Endothelial cell of umbilical vein (primary cell): ENCODE data around the gene RFC5. TPM values are rescaled to one million over a fixed set of nuclear protein-coding genes. Genes with fewer than 3 reads are reported as not detected.

Experiments
- BruUV-seq: library from RNA; stranded (reverse); fragments of 400-500 nt; replicated peaks from 2 replicates; lab custom pipeline; 2021; lab: Mats Ljungman, UMichigan
- CTCF ChIA-PET: fragments of 300-600, 350-600 bp; sonication (Branson Sonifier 250); formaldehyde crosslinking; loops from one replicate; lab custom pipeline; 2021; ENCODE audit warnings: antibody characterized with exemption, inconsistent platforms; lab: Charles Lee
- POLR2A ChIA-PET: fragments of 300-600, 350-600 bp; sonication (Branson Sonifier 250); formaldehyde crosslinking; loops from one replicate; lab custom pipeline; 2021; ENCODE audit warnings: antibody characterized with exemption, inconsistent platforms; lab: Charles Lee
- DNase-seq: peaks from one replicate; pipeline ENCODE4 v3.0.0-alpha.2; 2011; ENCODE audit warnings: low read depth, low spot score
- FAIRE-seq: peaks from 2 replicates; lab custom pipeline; 2011; peaks lifted over from hg19 to GRCh38; lab: Jason Lieb, UNC
- H2AFZ ChIP-seq: 2 replicates; pipeline ENCODE4 v1.6.0; 2012; ENCODE audit warnings: low read depth, low read length, control low read depth, inconsistent platforms
- H3K27ac ChIP-seq: 2 replicates; pipeline ENCODE4 v1.5.1; 2011; ENCODE audit warnings: low read depth, mild to moderate bottlenecking, control low read depth, low read length, moderate library complexity; ENCODE audit not compliant: insufficient read depth
- H3K27me3 ChIP-seq, 2 experiments: 2 replicates each; pipeline versions ENCODE4 v1.6.0 to v1.6.1; 2011; ENCODE audit warnings: low read length in 2 of 2, mixed read lengths in 1 of 2; ENCODE audit not compliant: control insufficient read depth in 2 of 2, insufficient read depth in 2 of 2
- H3K36me3 ChIP-seq, 2 experiments: 2 replicates in 1 of 2; 3 replicates in 1 of 2; pipeline ENCODE4 v1.5.1; 2011; ENCODE audit warnings: low read length in 2 of 2, mild to moderate bottlenecking in 1 of 2, moderate library complexity in 1 of 2; ENCODE audit not compliant: control insufficient read depth in 2 of 2, insufficient read depth in 2 of 2; ENCODE audit errors: extremely low read depth in 1 of 2
- H3K4me1 ChIP-seq: 3 replicates; pipeline ENCODE4 v1.5.1; 2011; ENCODE audit warnings: mild to moderate bottlenecking, low read length; ENCODE audit not compliant: control insufficient read depth, insufficient read depth; ENCODE audit errors: extremely low read depth
- H3K4me2 ChIP-seq: 2 replicates; pipeline ENCODE4 v1.6.1; 2011; ENCODE audit warnings: low read length, control low read depth, mixed read lengths; ENCODE audit not compliant: insufficient read depth
- H3K4me3 ChIP-seq, 3 experiments: fragments of 200-600 bp in 1 of 3; sonication (generic), shearing (Covaris generic) in 1 of 3; replicated peaks in 1 of 3; 2 replicates each; pipeline ENCODE4 v1.5.1; 2011 to 2016; ENCODE audit warnings: control low read depth in 3 of 3, low read length in 3 of 3, mild to moderate bottlenecking in 2 of 3, inconsistent platforms in 1 of 3, low read depth in 1 of 3, moderate library complexity in 1 of 3; ENCODE audit not compliant: insufficient read depth in 1 of 3
- H3K79me2 ChIP-seq: 2 replicates; pipeline ENCODE4 v1.6.0; 2012; ENCODE audit warnings: low read length, inconsistent platforms; ENCODE audit not compliant: control insufficient read depth, insufficient read depth
- H3K9ac ChIP-seq: replicated peaks from 2 replicates; pipeline ENCODE3; 2011; ENCODE audit warnings: low read length, control low read depth; ENCODE audit not compliant: insufficient read depth; ENCODE audit errors: extremely low read depth
- H3K9me1 ChIP-seq: replicated peaks from 3 replicates; pipeline ENCODE4 v1.6.0; 2011; ENCODE audit warnings: mild to moderate bottlenecking, low read length; ENCODE audit not compliant: control insufficient read depth, insufficient read depth; ENCODE audit errors: extremely low read depth
- H3K9me3 ChIP-seq: replicated peaks from 2 replicates; pipeline ENCODE4 v1.5.1; 2012; ENCODE audit warnings: low read length, inconsistent platforms; ENCODE audit not compliant: control insufficient read depth, insufficient read depth
- H4K20me1 ChIP-seq: replicated peaks from 2 replicates; pipeline ENCODE3; 2011; ENCODE audit warnings: mild to moderate bottlenecking, low read length; ENCODE audit not compliant: control insufficient read depth, insufficient read depth; ENCODE audit errors: extremely low read depth
- EZH2 ChIP-seq: IDR thresholded peaks from 2 replicates; pipeline ENCODE4 v1.6.1; 2012; ENCODE audit warnings: borderline replicate concordance, low read depth, mild to moderate bottlenecking, moderate library complexity, low read length, inconsistent platforms; ENCODE audit not compliant: severe bottlenecking
- FOS ChIP-seq: IDR thresholded peaks from 2 replicates; pipeline ENCODE4 v1.6.1; 2011; ENCODE audit warnings: mild to moderate bottlenecking, low read length, moderate library complexity, borderline replicate concordance; ENCODE audit not compliant: insufficient read depth
- GATA2 ChIP-seq: IDR thresholded peaks from 2 replicates; pipeline ENCODE4 v1.7.0; 2011; ENCODE audit warnings: low read depth, mild to moderate bottlenecking, moderate library complexity, mixed read lengths, low read length; ENCODE audit not compliant: insufficient read length, insufficient read depth
- JUN ChIP-seq: IDR thresholded peaks from 2 replicates; pipeline ENCODE4 v1.6.1; 2011; ENCODE audit warnings: borderline replicate concordance, low read depth; ENCODE audit not compliant: insufficient read length, insufficient read depth
- POLR2A ChIP-seq: IDR thresholded peaks from 2 replicates; pipeline ENCODE4 v1.6.1; 2012; ENCODE audit warnings: low read depth, mild to moderate bottlenecking, control low read depth, low read length
- dilution Hi-C: fragments of 300-500 bp; cut with MboI; formaldehyde crosslinking; loops from one replicate; pipeline ENCODE4 v1.15.0; 2019; ENCODE audit warnings: low sequenced_read_pairs; ENCODE audit not compliant: extremely low pct_ligation_motif_present
- intact Hi-C: fragments of 100-400 bp; cut with micrococcal nuclease; formaldehyde crosslinking; loops from one replicate; pipeline ENCODE4 v1.10.0; 2022
- polyA plus RNA-seq, 4 experiments: library from polyadenylated mRNA; depleted of rRNA in 3 of 4; stranded (reverse) in 3 of 4; unstranded in 1 of 4; fragments of >200 nt; gene quantifications; 2 replicates each; pipeline versions ENCODE4 v1.2.1 to v1.2.3, GENCODE V29; 2011 to 2012; ENCODE audit warnings: missing spikeins in 1 of 4
- total RNA-seq: library from RNA; stranded (reverse); gene quantifications from 2 replicates; pipeline ENCODE4 v1.2.3, GENCODE V29; 2021
- TF ChIP-seq, protein P1 (sequence below), 2 donors: IDR thresholded peaks; 1 replicate in 1 of 2; 2 replicates in 1 of 2; pipeline ENCODE4 v1.5.1; 2011; ENCODE audit warnings: low read length in 2 of 2, mild to moderate bottlenecking in 2 of 2, moderate library complexity in 2 of 2, control low read depth in 1 of 2, inconsistent platforms in 1 of 2, low read depth in 1 of 2; ENCODE audit not compliant: insufficient read depth in 1 of 2; ENCODE audit errors: extremely low read depth in 1 of 2

The RFC5 gene
- total and polyA plus RNA-seq, 2 donors (not counting 3 experiments of a cell fraction or from before 2014, with no cell fraction given), result 18.1 to 23.3 TPM

DNA sequence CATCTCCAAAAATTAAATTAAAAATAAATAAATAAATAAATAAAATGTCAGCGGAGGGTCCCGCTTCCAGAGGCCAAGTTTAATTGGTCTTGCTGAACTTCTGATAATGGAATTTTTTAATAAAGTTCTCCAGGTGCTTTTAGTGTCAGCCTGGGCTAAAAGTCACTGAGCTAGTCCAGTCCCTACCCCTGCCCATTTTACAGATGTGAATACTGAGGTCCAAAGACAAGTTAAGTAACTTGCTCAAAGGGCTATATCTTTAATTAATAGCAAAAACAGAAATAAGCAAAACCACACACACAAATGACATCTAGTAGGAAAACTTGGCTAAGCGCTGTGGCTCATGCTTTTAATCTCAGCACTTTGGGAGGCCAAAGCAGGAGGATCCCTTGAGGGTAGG lies 5.6 kb upstream of the RFC5 start:
- BruUV-seq, result no TSS peak
- Histone ChIP-seq H3K27ac (no peak overlapping the region), H3K4me3 (no peak overlapping the region), H4K20me1 (no peaks in the 10 kb centered on the region), H3K9ac (no peak overlapping the region), H3K27me3 (peaks cover 4% of the 10 kb centered on the region in 2 experiments), H3K4me1 (no peaks in the 10 kb centered on the region), H3K9me1 (no peaks in the 10 kb centered on the region), H3K79me2 (no peaks in the 10 kb centered on the region), H3K4me2 (no peak overlapping the region), H2AFZ (no peak overlapping the region), H3K36me3 (no peaks in the 10 kb centered on the region), H3K9me3 (no peaks in the 10 kb centered on the region)
- POLR2A ChIA-PET, result no interaction called here
- intact Hi-C loops, result no loop called here
- no peak for FAIRE-seq
- dilution Hi-C loops, result no loop called here
- no peak for TF ChIP-seq FOS
- TF ChIP-seq JUN, result no peak
- TF ChIP-seq EZH2, result no peak
- TF ChIP-seq, protein P1, sequence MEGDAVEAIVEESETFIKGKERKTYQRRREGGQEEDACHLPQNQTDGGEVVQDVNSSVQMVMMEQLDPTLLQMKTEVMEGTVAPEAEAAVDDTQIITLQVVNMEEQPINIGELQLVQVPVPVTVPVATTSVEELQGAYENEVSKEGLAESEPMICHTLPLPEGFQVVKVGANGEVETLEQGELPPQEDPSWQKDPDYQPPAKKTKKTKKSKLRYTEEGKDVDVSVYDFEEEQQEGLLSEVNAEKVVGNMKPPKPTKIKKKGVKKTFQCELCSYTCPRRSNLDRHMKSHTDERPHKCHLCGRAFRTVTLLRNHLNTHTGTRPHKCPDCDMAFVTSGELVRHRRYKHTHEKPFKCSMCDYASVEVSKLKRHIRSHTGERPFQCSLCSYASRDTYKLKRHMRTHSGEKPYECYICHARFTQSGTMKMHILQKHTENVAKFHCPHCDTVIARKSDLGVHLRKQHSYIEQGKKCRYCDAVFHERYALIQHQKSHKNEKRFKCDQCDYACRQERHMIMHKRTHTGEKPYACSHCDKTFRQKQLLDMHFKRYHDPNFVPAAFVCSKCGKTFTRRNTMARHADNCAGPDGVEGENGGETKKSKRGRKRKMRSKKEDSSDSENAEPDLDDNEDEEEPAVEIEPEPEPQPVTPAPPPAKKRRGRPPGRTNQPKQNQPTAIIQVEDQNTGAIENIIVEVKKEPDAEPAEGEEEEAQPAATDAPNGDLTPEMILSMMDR (IDR thresholded peaks at IDR 0.05; ENCODE audit: extremely low read depth in 1 of 2, insufficient read depth in 1 of 2, low read depth in 1 of 2, low read length in 2 of 2), result no peak
- TF ChIP-seq POLR2A, result no peak
- no peak for TF ChIP-seq GATA2
- no peak for DNase-seq
- CTCF ChIA-PET, result no interaction called here

DNA sequence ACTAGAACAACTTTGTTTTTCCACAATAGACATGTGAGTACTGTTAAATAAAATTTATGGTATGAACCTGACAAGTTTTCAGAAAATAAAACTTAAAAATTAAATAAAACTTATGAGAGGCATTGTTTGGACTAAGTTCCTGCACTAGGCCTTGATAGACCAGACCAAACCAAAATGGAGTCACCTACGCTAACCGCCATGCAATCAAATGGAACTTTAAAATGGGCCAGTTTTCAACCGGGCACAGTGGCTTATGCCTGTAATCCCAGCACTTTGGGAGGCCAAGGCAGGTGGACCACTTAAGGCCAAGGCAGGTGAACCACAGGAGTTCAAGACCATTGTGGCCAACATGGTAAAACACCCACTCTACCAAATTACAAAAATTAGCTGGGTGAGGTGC lies 5.1 kb upstream of the RFC5 start:
- ChIA-PET CTCF (no interaction called here), POLR2A (no interaction called here)
- Histone ChIP-seq H4K20me1 (no peaks in the 10 kb centered on the region), H3K27me3 (peaks cover 4% of the 10 kb centered on the region in 2 experiments), H3K9ac (no peak overlapping the region), H3K4me2 (no peak overlapping the region), H3K9me3 (no peaks in the 10 kb centered on the region), H3K9me1 (no peaks in the 10 kb centered on the region), H3K4me1 (peaks cover 2% of the 10 kb centered on the region), H3K36me3 (no peaks in the 10 kb centered on the region), H3K4me3 (no peak overlapping the region), H3K79me2 (no peaks in the 10 kb centered on the region), H3K27ac (no peak overlapping the region), H2AFZ (no peak overlapping the region)
- dilution Hi-C loops, result no loop called here
- TF ChIP-seq EZH2, result no peak
- intact Hi-C loops, result no loop called here
- DNase-seq (no peak), FAIRE-seq (no peak)
- no TSS peak for BruUV-seq
